SU-DHL-6 (cell line): ENCODE results near the gene TRMO.
"Not testable (repeated sequence)": the region's sequence is repeated elsewhere in the genome, so short reads cannot be mapped to it uniquely, and the experiment has no call there.

Source experiments
- CTCF ChIP-seq: fragments of 200-600 bp; sonication (generic); IDR thresholded peaks from one replicate; pipeline ENCODE4 v1.5.1; 2017; ENCODE audit warnings: antibody characterized with exemption, mild to moderate bottlenecking, low read length, moderate library complexity; ENCODE audit not compliant: insufficient read depth, poor library complexity, severe bottlenecking
- EZH2phosphoT487 ChIP-seq: fragments of 200-600 bp; sonication (generic), shearing (Covaris generic); conservative IDR thresholded peaks from 2 replicates; pipeline ENCODE4 v1.6.1; 2018; ENCODE audit warnings: mild to moderate bottlenecking, antibody characterized with exemption, low read length, moderate library complexity, mixed read lengths

GRCh38 chr9:97945470-97945869 lies 23.2 kb upstream of the TRMO start:
- TF ChIP-seq CTCF, EZH2phosphoT487: not testable (repeated sequence)
